HEK293 (cell line): ENCODE data around the gene DNER.
A peak's percentile ranks its signal among the peaks of the same experiment; 100 is the strongest.
"Not testable (repeated sequence)": the region's sequence is repeated elsewhere in the genome, so short reads cannot be mapped to it uniquely, and the experiment has no call there.

Source experiments
- CTCF ChIA-PET: fragments of 350-600 bp; formaldehyde crosslinking; extraction: SDS; loops from one replicate; lab custom pipeline; 2021; ENCODE audit warnings: antibody characterized with exemption; lab: Yijun Ruan, JAX
- POLR2A ChIA-PET: fragments of 300-600 bp; formaldehyde crosslinking; extraction: SDS; loops from one replicate; lab custom pipeline; 2020; ENCODE audit warnings: antibody characterized with exemption, inconsistent platforms; lab: Yijun Ruan, JAX
- H3K27ac ChIP-seq: fragments of 200-500 bp; sonication (Bioruptor generic); 2 replicates; pipeline ENCODE4 v1.5.1; 2014; ENCODE audit warnings: low read depth, low read length, control low read depth, inconsistent platforms; ENCODE audit errors: extremely low read depth
- H3K36me3 ChIP-seq, 2 experiments: fragments of 200-500 bp in 1 of 2; sonication (Bioruptor generic) in 1 of 2; 1 replicate in 1 of 2; 2 replicates in 1 of 2; pipeline ENCODE4 v1.5.1; 2014 to 2017; ENCODE audit warnings: inconsistent platforms in 2 of 2, low read length in 2 of 2; ENCODE audit not compliant: control insufficient read depth in 2 of 2, insufficient read depth in 1 of 2
- H3K4me1 ChIP-seq: fragments of 200-500 bp; sonication (Bioruptor generic); 2 replicates; pipeline ENCODE4 v1.5.1; 2014; ENCODE audit warnings: mild to moderate bottlenecking, low read length, inconsistent platforms; ENCODE audit not compliant: control insufficient read depth, insufficient read depth
- H3K4me3 ChIP-seq: 2 replicates; pipeline ENCODE4 v1.5.1; 2011; ENCODE audit warnings: low read depth, mild to moderate bottlenecking, control low read depth, low read length, moderate library complexity
- H3K9me3 ChIP-seq: fragments of 200-500 bp; sonication (Bioruptor generic); 2 replicates; pipeline ENCODE4 v1.5.1; 2014; ENCODE audit warnings: low read depth, low read length, inconsistent platforms; ENCODE audit not compliant: control insufficient read depth, insufficient read depth
- HOXD13 ChIP-seq: sonication (generic); formaldehyde crosslinking; IDR thresholded peaks from 2 replicates; pipeline ENCODE4 v1.8.0; 2022; ENCODE audit warnings: missing genetic modification reagents, borderline replicate concordance
- ZBTB8A ChIP-seq: fragments of 450-650 bp; formaldehyde crosslinking; IDR thresholded peaks from 2 replicates; pipeline ENCODE4 v1.5.1; 2016; ENCODE audit warnings: missing biosample characterization, missing genetic modification characterization
- ZNF10 ChIP-seq: fragments of 450-650 bp; formaldehyde crosslinking; IDR thresholded peaks from 2 replicates; pipeline ENCODE4 v1.5.1; 2017; ENCODE audit warnings: missing biosample characterization, missing genetic modification characterization
- ZNF140 ChIP-seq: fragments of 450-650 bp; formaldehyde crosslinking; IDR thresholded peaks from 2 replicates; pipeline ENCODE4 v1.5.1; 2016; ENCODE audit warnings: missing biosample characterization, missing genetic modification characterization
- ZNF19 ChIP-seq: fragments of 450-650 bp; formaldehyde crosslinking; IDR thresholded peaks from 2 replicates; pipeline ENCODE4; 2016; ENCODE audit warnings: missing biosample characterization, missing genetic modification characterization, low read depth
- ZNF211 ChIP-seq: fragments of 450-650 bp; formaldehyde crosslinking; IDR thresholded peaks from 2 replicates; pipeline ENCODE4 v1.5.1; 2016; ENCODE audit warnings: low read depth, missing biosample characterization, missing genetic modification characterization
- ZNF394 ChIP-seq: fragments of 450-650 bp; formaldehyde crosslinking; IDR thresholded peaks from 2 replicates; pipeline ENCODE4 v1.5.1; 2016; ENCODE audit warnings: missing biosample characterization, missing genetic modification characterization, mild to moderate bottlenecking, moderate library complexity, borderline replicate concordance
- ZNF426 ChIP-seq: fragments of 450-650 bp; formaldehyde crosslinking; IDR thresholded peaks from 2 replicates; pipeline ENCODE4 v1.5.1; 2017; ENCODE audit warnings: missing biosample characterization, missing genetic modification characterization, mild to moderate bottlenecking, inconsistent platforms, moderate library complexity
- ZNF555 ChIP-seq: fragments of 450-650 bp; formaldehyde crosslinking; conservative IDR thresholded peaks from 2 replicates; pipeline ENCODE4 v1.5.1; 2017; ENCODE audit warnings: missing biosample characterization, mild to moderate bottlenecking, missing genetic modification characterization, inconsistent platforms
- ZNF623 ChIP-seq: fragments of 450-650 bp; formaldehyde crosslinking; IDR thresholded peaks from 2 replicates; pipeline ENCODE4 v1.5.1; 2016; ENCODE audit warnings: missing biosample characterization, missing genetic modification characterization
- TF ChIP-seq, protein P1 (sequence below): fragments of 450-650 bp; formaldehyde crosslinking; conservative IDR thresholded peaks from 2 replicates; pipeline ENCODE4 v1.5.1; 2016; ENCODE audit warnings: low read depth, missing biosample characterization, missing genetic modification characterization

The DNER gene, protein sequence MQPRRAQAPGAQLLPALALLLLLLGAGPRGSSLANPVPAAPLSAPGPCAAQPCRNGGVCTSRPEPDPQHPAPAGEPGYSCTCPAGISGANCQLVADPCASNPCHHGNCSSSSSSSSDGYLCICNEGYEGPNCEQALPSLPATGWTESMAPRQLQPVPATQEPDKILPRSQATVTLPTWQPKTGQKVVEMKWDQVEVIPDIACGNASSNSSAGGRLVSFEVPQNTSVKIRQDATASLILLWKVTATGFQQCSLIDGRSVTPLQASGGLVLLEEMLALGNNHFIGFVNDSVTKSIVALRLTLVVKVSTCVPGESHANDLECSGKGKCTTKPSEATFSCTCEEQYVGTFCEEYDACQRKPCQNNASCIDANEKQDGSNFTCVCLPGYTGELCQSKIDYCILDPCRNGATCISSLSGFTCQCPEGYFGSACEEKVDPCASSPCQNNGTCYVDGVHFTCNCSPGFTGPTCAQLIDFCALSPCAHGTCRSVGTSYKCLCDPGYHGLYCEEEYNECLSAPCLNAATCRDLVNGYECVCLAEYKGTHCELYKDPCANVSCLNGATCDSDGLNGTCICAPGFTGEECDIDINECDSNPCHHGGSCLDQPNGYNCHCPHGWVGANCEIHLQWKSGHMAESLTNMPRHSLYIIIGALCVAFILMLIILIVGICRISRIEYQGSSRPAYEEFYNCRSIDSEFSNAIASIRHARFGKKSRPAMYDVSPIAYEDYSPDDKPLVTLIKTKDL

DNA sequence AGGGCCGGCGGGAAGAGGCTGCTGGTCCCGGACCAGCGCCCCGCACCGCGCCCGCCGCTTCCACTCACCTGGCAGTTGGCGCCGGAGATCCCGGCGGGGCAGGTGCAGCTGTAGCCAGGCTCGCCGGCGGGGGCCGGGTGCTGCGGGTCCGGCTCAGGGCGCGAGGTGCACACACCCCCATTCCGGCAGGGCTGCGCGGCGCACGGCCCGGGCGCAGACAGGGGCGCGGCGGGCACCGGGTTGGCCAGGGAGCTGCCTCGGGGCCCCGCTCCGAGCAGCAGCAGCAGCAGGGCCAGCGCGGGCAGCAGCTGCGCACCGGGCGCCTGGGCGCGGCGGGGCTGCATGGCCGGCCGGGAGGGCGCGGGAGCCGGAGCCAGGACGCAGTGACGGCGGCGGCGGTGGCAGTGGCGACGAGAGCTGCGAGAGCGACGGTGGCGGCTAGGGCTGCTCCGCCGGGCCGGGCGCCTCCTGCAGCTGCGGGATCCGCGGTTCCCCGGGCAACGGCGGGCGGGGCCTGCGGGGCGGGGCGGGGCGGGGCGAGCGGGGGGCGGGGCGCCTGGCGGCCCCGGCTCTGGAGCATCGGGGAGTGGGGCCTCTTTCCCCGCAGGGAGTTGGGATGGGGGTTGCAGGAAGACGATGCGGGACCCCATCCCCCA, at the start of gene DNER:
Gene DNER, minus strand, starts transcription at position 476 of the 656 bp plus-strand sequence. Its CDS starts 132 bp downstream, at position 344.
- no peaks in the 10 kb centered on the region for H3K36me3 ChIP-seq
- POLR2A ChIA-PET, result interaction anchor here (0.7 kb wide), 1 partner anchor 136 kb away, joined by 3 read pairs; no protein-coding TSS in a partner anchor
- no peaks in the 10 kb centered on the region for H3K9me3 ChIP-seq
- TF ChIP-seq ZBTB8A (tag by site-specific recombination) (0 out of 2 replicates have a peak, but pooled peaks have one; percentile 0), HOXD13 (CRISPR knock-in tag) (no peak)
- peak within 1 kb of the TSS; percentile 45 for H3K4me3 ChIP-seq
- H3K27ac ChIP-seq, result no peak within 1 kb of the TSS
- H3K4me1 ChIP-seq, result peaks cover 3% of the 10 kb centered on the region; the same call in 1 of the 2 replicates
- CTCF ChIA-PET, result interaction anchor here (0.5 to 1.6 kb wide), 4 partner anchors 127 to 1820 kb away, joined by 3 to 6 read pairs (median 4); no protein-coding TSS in a partner anchor

DNA sequence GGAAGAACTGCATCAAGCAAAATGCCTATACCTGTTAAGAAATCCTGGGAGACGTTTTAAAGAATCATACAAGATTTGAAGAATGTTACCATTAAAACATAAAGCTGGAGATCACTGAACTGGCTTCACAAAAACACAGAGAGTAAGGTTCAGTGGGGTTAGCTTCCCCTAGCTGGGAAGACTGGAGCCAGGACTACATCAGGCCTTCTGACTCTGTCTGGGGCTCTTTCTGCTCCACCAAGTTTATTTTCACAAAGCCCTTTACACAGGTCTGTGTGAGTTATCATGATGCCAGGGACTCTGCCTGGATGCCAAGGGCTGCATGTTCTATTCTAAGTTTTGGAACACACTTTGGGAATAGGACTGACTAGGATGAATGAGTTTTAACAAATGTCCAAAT, 47.3 kb upstream of the DNER start:
- Histone ChIP-seq H3K4me1 (no peaks in the 10 kb centered on the region), H3K9me3 (no peaks in the 10 kb centered on the region), H3K27ac (no peak overlapping the region), H3K4me3 (no peak overlapping the region), H3K36me3 (peaks cover 3 to 40% of the 10 kb centered on the region in 2 experiments; a peak in 2 of 3 replicates)
- TF ChIP-seq ZNF10 (tag by site-specific recombination) (no peak), ZNF211 (no peak), ZNF19 (tag by site-specific recombination) (no peak)
- ChIA-PET POLR2A (no interaction called here), CTCF (interaction anchor here (1.2 to 1.7 kb wide), 2 partner anchors 18 to 40 kb away, joined by 3 to 5 read pairs; no protein-coding TSS in a partner anchor)

DNA sequence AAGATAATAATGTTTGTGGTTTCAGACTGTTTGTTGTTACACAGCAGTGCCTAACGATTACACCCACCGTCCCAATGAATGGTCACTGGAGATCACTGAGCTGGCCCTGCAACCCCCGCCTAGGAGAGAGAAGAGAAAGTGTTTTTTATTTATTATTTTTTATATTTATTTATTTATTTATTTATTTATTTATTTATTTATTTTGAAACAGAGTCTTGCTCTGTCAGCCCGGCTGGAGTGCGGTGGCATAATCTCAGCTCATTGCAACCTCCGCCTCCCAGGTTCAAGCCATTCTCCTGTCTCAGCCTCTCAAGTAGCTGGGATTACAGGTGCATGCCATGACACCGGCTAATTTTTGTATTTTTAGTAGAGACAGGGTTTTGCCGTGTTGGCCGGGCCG, 43.1 kb upstream of the DNER start:
- H3K27ac ChIP-seq, H3K36me3 ChIP-seq, H3K4me3 ChIP-seq, POLR2A ChIA-PET, H3K4me1 ChIP-seq, H3K9me3 ChIP-seq, CTCF ChIA-PET: not testable (repeated sequence)
- TF ChIP-seq ZNF623 (tag by site-specific recombination) (peak; percentile 39; the same call in 1 of the 2 replicates), ZNF426 (tag by site-specific recombination) (peak; percentile 57), ZBTB8A (tag by site-specific recombination) (0 out of 2 replicates have a peak, but pooled peaks have one; percentile 23), ZNF140 (tag by site-specific recombination) (0 out of 2 replicates have a peak, but pooled peaks have one; percentile 8), ZNF394 (tag by site-specific recombination) (peak; percentile 78; the same call in 1 of the 2 replicates), ZNF555 (tag by site-specific recombination) (peak; percentile 53)
- TF ChIP-seq, protein P1, sequence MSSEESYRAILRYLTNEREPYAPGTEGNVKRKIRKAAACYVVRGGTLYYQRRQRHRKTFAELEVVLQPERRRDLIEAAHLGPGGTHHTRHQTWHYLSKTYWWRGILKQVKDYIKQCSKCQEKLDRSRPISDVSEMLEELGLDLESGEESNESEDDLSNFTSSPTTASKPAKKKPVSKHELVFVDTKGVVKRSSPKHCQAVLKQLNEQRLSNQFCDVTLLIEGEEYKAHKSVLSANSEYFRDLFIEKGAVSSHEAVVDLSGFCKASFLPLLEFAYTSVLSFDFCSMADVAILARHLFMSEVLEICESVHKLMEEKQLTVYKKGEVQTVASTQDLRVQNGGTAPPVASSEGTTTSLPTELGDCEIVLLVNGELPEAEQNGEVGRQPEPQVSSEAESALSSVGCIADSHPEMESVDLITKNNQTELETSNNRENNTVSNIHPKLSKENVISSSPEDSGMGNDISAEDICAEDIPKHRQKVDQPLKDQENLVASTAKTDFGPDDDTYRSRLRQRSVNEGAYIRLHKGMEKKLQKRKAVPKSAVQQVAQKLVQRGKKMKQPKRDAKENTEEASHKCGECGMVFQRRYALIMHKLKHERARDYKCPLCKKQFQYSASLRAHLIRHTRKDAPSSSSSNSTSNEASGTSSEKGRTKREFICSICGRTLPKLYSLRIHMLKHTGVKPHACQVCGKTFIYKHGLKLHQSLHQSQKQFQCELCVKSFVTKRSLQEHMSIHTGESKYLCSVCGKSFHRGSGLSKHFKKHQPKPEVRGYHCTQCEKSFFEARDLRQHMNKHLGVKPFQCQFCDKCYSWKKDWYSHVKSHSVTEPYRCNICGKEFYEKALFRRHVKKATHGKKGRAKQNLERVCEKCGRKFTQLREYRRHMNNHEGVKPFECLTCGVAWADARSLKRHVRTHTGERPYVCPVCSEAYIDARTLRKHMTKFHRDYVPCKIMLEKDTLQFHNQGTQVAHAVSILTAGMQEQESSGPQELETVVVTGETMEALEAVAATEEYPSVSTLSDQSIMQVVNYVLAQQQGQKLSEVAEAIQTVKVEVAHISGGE (tag by site-specific recombination), result 0 out of 2 replicates have a peak, but pooled peaks have one; percentile 45
